ENCODE results near the gene MKNK2.
"Not testable (repeated sequence)": the region's sequence is repeated elsewhere in the genome, so short reads cannot be mapped to it uniquely, and the experiment has no call there.

MKNK2 gene

GRCh38 chr19:2050991-2051772 lies at the start of gene MKNK2:
Gene MKNK2, minus strand, starts transcription at chr19:2051244. Its CDS starts 393 bp downstream, at chr19:2050851.
- DNase-seq (ENCODE audit: low spot score) = peak; percentile 99

GRCh38 chr19:2100719-2101061 lies 49.6 kb upstream of the MKNK2 start:
- no peak for DNase-seq (ENCODE audit: low spot score)

- no peak for DNase-seq (ENCODE audit: low spot score)
Observed at GRCh38 chr19:2099937-2100718, 49.1 kb upstream of the MKNK2 start.

- no peak for DNase-seq (ENCODE audit: low spot score)
Observed at GRCh38 chr19:2099054-2099501, 48.0 kb upstream of the MKNK2 start.

GRCh38 chr19:2097886-2098327 lies 46.9 kb upstream of the MKNK2 start:
- no peak for DNase-seq (ENCODE audit: low spot score)

- no peak for DNase-seq (ENCODE audit: low spot score)
Observed at GRCh38 chr19:2097203-2097885, 46.3 kb upstream of the MKNK2 start.

- DNase-seq (ENCODE audit: low spot score) = peak; percentile 99
Observed at GRCh38 chr19:2096480-2097202, 45.6 kb upstream of the MKNK2 start, which contains the start of gene IZUMO4. Gene IZUMO4, plus strand, starts transcription at chr19:2096915. Its CDS starts 31 bp downstream, at chr19:2096946.

- DNase-seq (ENCODE audit: low spot score) = peak; percentile 93
Observed at GRCh38 chr19:2096034-2096479, 45.0 kb upstream of the MKNK2 start, which contains the start of gene MOB3A. Gene MOB3A, minus strand, starts transcription at chr19:2096326. Its CDS starts 17,766 bp downstream, at chr19:2078560.

- not testable (repeated sequence) for DNase-seq (ENCODE audit: low spot score)
Observed at GRCh38 chr19:2091926-2092525, 41.0 kb upstream of the MKNK2 start.

- DNase-seq (ENCODE audit: low spot score) = no peak
Observed at GRCh38 chr19:2089727-2090053, 38.6 kb upstream of the MKNK2 start.

GRCh38 chr19:2089001-2089711 lies 38.1 kb upstream of the MKNK2 start:
- DNase-seq (ENCODE audit: low spot score) = no peak

GRCh38 chr19:2087621-2088100 lies 36.6 kb upstream of the MKNK2 start:
- no peak for DNase-seq (ENCODE audit: low spot score)

GRCh38 chr19:2086695-2087620 lies 35.9 kb upstream of the MKNK2 start:
- not testable (repeated sequence) for DNase-seq (ENCODE audit: low spot score)

GRCh38 chr19:2084993-2085720 lies 34.1 kb upstream of the MKNK2 start:
- DNase-seq (ENCODE audit: low spot score) = no peak

- DNase-seq (ENCODE audit: low spot score) = no peak
Observed at GRCh38 chr19:2083174-2083854, 32.3 kb upstream of the MKNK2 start.

- DNase-seq (ENCODE audit: low spot score) = no peak
Observed at GRCh38 chr19:2081873-2082810, 31.1 kb upstream of the MKNK2 start.
